ENCODE data around the gene COL9A3.

COL9A3 gene

GRCh38 chr20:62816884-62817873 lies at the start of gene COL9A3:
TSS of gene COL9A3 (plus strand) at chr20:62817050. CDS start at chr20:62817065, 15 bp downstream.
- no peak for TF ChIP-seq CTCF (conservative IDR thresholded peaks at IDR 0.05; ENCODE audit: low read length)

DNA sequence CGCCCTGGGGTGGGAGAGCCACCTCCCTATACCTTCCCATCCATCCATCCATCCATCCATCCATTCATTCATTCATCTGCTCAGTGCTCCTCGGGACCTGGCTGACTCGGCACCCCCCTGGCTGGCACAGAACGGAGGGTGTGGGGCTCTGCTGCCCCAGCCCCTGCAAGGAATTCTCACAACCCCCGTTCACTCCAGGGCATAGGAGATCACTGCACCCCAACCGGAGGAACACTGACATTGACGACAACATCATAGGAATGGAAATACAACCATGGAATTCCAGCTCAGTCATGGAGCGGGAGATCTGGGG lies 48.7 kb upstream of the COL9A3 start:
- TF ChIP-seq CTCF (conservative IDR thresholded peaks at IDR 0.05; ENCODE audit: low read length): no peak
- H3K4me3 ChIP-seq (ENCODE audit: low read length): no peak overlapping the region
- DNase-seq (ENCODE audit: low read depth): no peak

More at GRCh38 chr20:62816884-62817873, at the start of gene COL9A3:
- peak within 1 kb of the TSS; percentile 9; the same call in 1 of the 2 replicates for H3K4me3 ChIP-seq (ENCODE audit: low read length)
- DNase-seq (ENCODE audit: low read depth): no peak

- TF ChIP-seq CTCF (conservative IDR thresholded peaks at IDR 0.05; ENCODE audit: low read length): no peak
Observed at GRCh38 chr20:62768551-62769287, 48.1 kb upstream of the COL9A3 start.

GRCh38 chr20:62769346-62770071 lies 47.3 kb upstream of the COL9A3 start:
- no peak for DNase-seq (ENCODE audit: low read depth)
- no peak overlapping the region for H3K4me3 ChIP-seq (ENCODE audit: low read length)
- no peak for TF ChIP-seq CTCF (conservative IDR thresholded peaks at IDR 0.05; ENCODE audit: low read length)

More at GRCh38 chr20:62768551-62769287, 48.1 kb upstream of the COL9A3 start:
- DNase-seq (ENCODE audit: low read depth): peak; percentile 36
- H3K4me3 ChIP-seq (ENCODE audit: low read length): no peak overlapping the region

GRCh38 chr20:62770111-62770910 lies 46.5 kb upstream of the COL9A3 start:
- H3K4me3 ChIP-seq (ENCODE audit: low read length): no peak overlapping the region
- TF ChIP-seq CTCF (conservative IDR thresholded peaks at IDR 0.05; ENCODE audit: low read length): no peak
- DNase-seq (ENCODE audit: low read depth): no peak

GRCh38 chr20:62770916-62771315 lies 45.9 kb upstream of the COL9A3 start:
- DNase-seq (ENCODE audit: low read depth): no peak
- TF ChIP-seq CTCF (conservative IDR thresholded peaks at IDR 0.05; ENCODE audit: low read length): no peak
- no peak overlapping the region for H3K4me3 ChIP-seq (ENCODE audit: low read length)

All from AG10803 (cell line).